Smooth muscle cell (in vitro differentiated cells): ENCODE data around the gene ALOXE3. TPM values are rescaled to one million over a fixed set of nuclear protein-coding genes. Genes with fewer than 3 reads are reported as not detected.

Experiments
- DNase-seq: peaks from one replicate; lab custom pipeline; 2025; ENCODE audit not compliant: unreplicated experiment; lab: John Stamatoyannopoulos, UW
- H2AFZ ChIP-seq: fragments of 200-600 bp; sonication (generic); 2 replicates; pipeline ENCODE4 v1.6.0; 2016; ENCODE audit warnings: antibody characterized with exemption, low read depth, mild to moderate bottlenecking
- H3F3A ChIP-seq: fragments of 200-600 bp; sonication (generic); 2 replicates; pipeline ENCODE4 v1.6.0; 2017; ENCODE audit warnings: antibody characterized with exemption, low read depth
- H3K27ac ChIP-seq: fragments of 200-600 bp; sonication (generic); 2 replicates; pipeline ENCODE4 v1.5.1; 2016; ENCODE audit warnings: low read depth, mild to moderate bottlenecking
- H3K27me3 ChIP-seq: fragments of 200-600 bp; sonication (generic); 2 replicates; pipeline ENCODE4 v1.6.1; 2016; ENCODE audit warnings: low read depth, mild to moderate bottlenecking
- H3K36me3 ChIP-seq: fragments of 200-600 bp; sonication (generic); 2 replicates; pipeline ENCODE4 v1.5.1; 2016; ENCODE audit warnings: low read depth
- H3K4me1 ChIP-seq: fragments of 200-600 bp; sonication (generic); 2 replicates; pipeline ENCODE4 v1.5.1; 2016; ENCODE audit warnings: low read depth
- H3K4me2 ChIP-seq: fragments of 200-600 bp; sonication (generic); 2 replicates; pipeline ENCODE4 v1.6.0; 2016; ENCODE audit warnings: mild to moderate bottlenecking
- H3K4me3 ChIP-seq: fragments of 200-600 bp; sonication (generic); 2 replicates; pipeline ENCODE4 v1.5.1; 2016; ENCODE audit warnings: mild to moderate bottlenecking
- H3K79me2 ChIP-seq: fragments of 200-600 bp; sonication (generic); 2 replicates; pipeline ENCODE4 v1.6.0; 2016; ENCODE audit warnings: low read depth, mild to moderate bottlenecking
- H3K9ac ChIP-seq: fragments of 200-600 bp; sonication (generic); 2 replicates; pipeline ENCODE4 v1.6.0; 2016; ENCODE audit warnings: low read depth
- H3K9me3 ChIP-seq: fragments of 200-600 bp; sonication (generic); replicated peaks from 2 replicates; pipeline ENCODE4 v1.5.1; 2016; ENCODE audit warnings: low read depth
- H4K20me1 ChIP-seq: fragments of 200-600 bp; sonication (generic); 2 replicates; pipeline ENCODE4 v1.6.0; 2016; ENCODE audit warnings: low read depth
- CTCF ChIP-seq: fragments of 200-600 bp; sonication (generic); IDR thresholded peaks from 2 replicates; pipeline ENCODE4 v1.5.1; 2017; ENCODE audit warnings: borderline replicate concordance, mild to moderate bottlenecking, antibody characterized with exemption; ENCODE audit not compliant: insufficient read depth, poor library complexity, severe bottlenecking
- WGBS: methylation state at CpG from one replicate; pipeline ENCODE4 v1.1.7; 2016; ENCODE audit warnings: low lambda C conversion rate; 5-methylcytosine and 5-hydroxymethylcytosine counted together
- polyA plus RNA-seq: library from polyadenylated mRNA; unstranded; fragments of >200 nt; fragmentation: Nextera tagmentation; extraction: Ambion mirVana; gene quantifications from 2 replicates; pipeline ENCODE4 v1.2.1, GENCODE V29; 2016
- total RNA-seq: library from RNA; depleted of rRNA; stranded (reverse); fragments of >200 nt; gene quantifications from 2 replicates; pipeline ENCODE4 v1.2.3, GENCODE V29; 2014

Gene ALOXE3
- total and polyA plus RNA-seq, 2 experiments from 2014 or later: 0.25 to 1.7 TPM

GRCh38 chr17:8153031-8153451, 34.7 kb upstream of the ALOXE3 start:
- Histone ChIP-seq H4K20me1 (peaks cover 60% of the 10 kb centered on the region), H3K79me2 (peaks cover 10% of the 10 kb centered on the region), H2AFZ (no peak overlapping the region), H3F3A (peaks cover 10% of the 10 kb centered on the region), H3K9ac (peak overlapping the region; percentile 94), H3K4me1 (peaks cover 17% of the 10 kb centered on the region), H3K4me3 (peak overlapping the region; percentile 79), H3K36me3 (peaks cover 5% of the 10 kb centered on the region), H3K27me3 (no peaks in the 10 kb centered on the region), H3K4me2 (peak overlapping the region; percentile 95), H3K9me3 (no peaks in the 10 kb centered on the region), H3K27ac (peak overlapping the region; percentile 99)
- DNase-seq: no peak
- 85% methylated on average over 7 of the region's 7 CpGs for WGBS
- no peak for TF ChIP-seq CTCF

GRCh38 chr17:8152112-8152775, 33.9 kb upstream of the ALOXE3 start, which contains the start of gene PER1:
PER1 (minus strand) TSS chr17:8152404; CDS start chr17:8150706, 1,698 bp downstream.
- Histone ChIP-seq H3K36me3 (peaks cover 5% of the 10 kb centered on the region), H4K20me1 (peaks cover 68% of the 10 kb centered on the region), H3K4me2 (peak within 1 kb of the TSS; percentile 95), H3K4me3 (peak within 1 kb of the TSS; percentile 79), H3K9me3 (no peaks in the 10 kb centered on the region), H2AFZ (no peak within 1 kb of the TSS), H3K27ac (peak within 1 kb of the TSS; percentile 99), H3F3A (peaks cover 10% of the 10 kb centered on the region), H3K79me2 (peaks cover 10% of the 10 kb centered on the region), H3K4me1 (peaks cover 17% of the 10 kb centered on the region), H3K27me3 (no peaks in the 10 kb centered on the region), H3K9ac (peak within 1 kb of the TSS; percentile 97)
- WGBS: 8% methylated on average over 42 of the region's 42 CpGs
- no peak for TF ChIP-seq CTCF
- DNase-seq: peak; percentile 88

GRCh38 chr17:8151641-8152111, 33.4 kb upstream of the ALOXE3 start:
- peak overlapping the region; percentile 95 for H3K4me2 ChIP-seq
- H3K4me1 ChIP-seq: peaks cover 17% of the 10 kb centered on the region
- peaks cover 5% of the 10 kb centered on the region for H3K36me3 ChIP-seq
- H3K4me3 ChIP-seq: peak overlapping the region; percentile 79
- peaks cover 74% of the 10 kb centered on the region for H4K20me1 ChIP-seq
- WGBS: 2% methylated on average over 22 of the region's 22 CpGs
- H3K9ac ChIP-seq: peak overlapping the region; percentile 97
- no peaks in the 10 kb centered on the region for H3K27me3 ChIP-seq
- H3F3A ChIP-seq: peaks cover 10% of the 10 kb centered on the region
- H2AFZ ChIP-seq: no peak overlapping the region
- no peaks in the 10 kb centered on the region for H3K9me3 ChIP-seq
- H3K27ac ChIP-seq: peak overlapping the region; percentile 99
- no peak for TF ChIP-seq CTCF
- DNase-seq: peak; percentile 73
- peaks cover 10% of the 10 kb centered on the region for H3K79me2 ChIP-seq

- peak; percentile 80 for DNase-seq
- H3K9ac ChIP-seq: peak overlapping the region; percentile 97
- no peak overlapping the region for H2AFZ ChIP-seq
Observed at GRCh38 chr17:8151120-8151640, 32.9 kb upstream of the ALOXE3 start.

More at GRCh38 chr17:8151120-8151640, 32.9 kb upstream of the ALOXE3 start:
- peak overlapping the region; percentile 95 for H3K4me2 ChIP-seq
- peak overlapping the region; percentile 79 for H3K4me3 ChIP-seq
- peaks cover 79% of the 10 kb centered on the region for H4K20me1 ChIP-seq
- H3K27ac ChIP-seq: peak overlapping the region; percentile 99
- TF ChIP-seq CTCF: no peak
- WGBS: under 1% methylated on average over 38 of the region's 38 CpGs
- H3K27me3 ChIP-seq: no peaks in the 10 kb centered on the region
- peaks cover 10% of the 10 kb centered on the region for H3K79me2 ChIP-seq
- peaks cover 5% of the 10 kb centered on the region for H3K36me3 ChIP-seq
- H3F3A ChIP-seq: peaks cover 10% of the 10 kb centered on the region
- H3K4me1 ChIP-seq: peaks cover 17% of the 10 kb centered on the region
- H3K9me3 ChIP-seq: no peaks in the 10 kb centered on the region
